A204.1 (cell line): ENCODE measurements around the gene SPEN.
"Not testable (repeated sequence)": the region's sequence is repeated elsewhere in the genome, so short reads cannot be mapped to it uniquely, and the experiment has no call there.

Source experiments
- FAIRE-seq: peaks from 2 replicates; lab custom pipeline; 2012; peaks lifted over from hg19 to GRCh38; lab: Jason Lieb, UNC

The SPEN gene

GRCh38 chr1:15962671-15963362, 115.3 kb downstream of the SPEN start:
- FAIRE-seq, result no peak

- no peak for FAIRE-seq
Observed at GRCh38 chr1:15963363-15963967, 116.0 kb downstream of the SPEN start.

- no peak for FAIRE-seq
Observed at GRCh38 chr1:15963968-15964648, 116.6 kb downstream of the SPEN start.

- FAIRE-seq, result no peak
Observed at GRCh38 chr1:15965228-15965767, 117.8 kb downstream of the SPEN start.

GRCh38 chr1:15966081-15966955, 118.8 kb downstream of the SPEN start:
- no peak for FAIRE-seq

- no peak for FAIRE-seq
Observed at GRCh38 chr1:15966956-15967344, 119.4 kb downstream of the SPEN start.

- FAIRE-seq, result no peak
Observed at GRCh38 chr1:15968172-15968571, 120.7 kb downstream of the SPEN start.

GRCh38 chr1:15969321-15969880, 121.9 kb downstream of the SPEN start:
- no peak for FAIRE-seq

- no peak for FAIRE-seq
Observed at GRCh38 chr1:15970911-15971310, 123.4 kb downstream of the SPEN start.

- FAIRE-seq, result no peak
Observed at GRCh38 chr1:15972409-15972808, 124.9 kb downstream of the SPEN start.

- no peak for FAIRE-seq
Observed at GRCh38 chr1:15973772-15974171, 126.3 kb downstream of the SPEN start.

- no peak for FAIRE-seq
Observed at GRCh38 chr1:15974855-15975254, 127.3 kb downstream of the SPEN start.

GRCh38 chr1:15975358-15975804, 127.9 kb downstream of the SPEN start:
- FAIRE-seq, result no peak

- no peak for FAIRE-seq
Observed at GRCh38 chr1:15975805-15976680, 128.5 kb downstream of the SPEN start, which contains the start of gene ZBTB17. TSS of gene ZBTB17 (minus strand) at chr1:15976101. CDS start at chr1:15948495, 27,606 bp downstream.

GRCh38 chr1:15977947-15978346, 130.4 kb downstream of the SPEN start:
- not testable (repeated sequence) for FAIRE-seq

GRCh38 chr1:15981679-15982078, 134.2 kb downstream of the SPEN start:
- no peak for FAIRE-seq

- FAIRE-seq, result no peak
Observed at GRCh38 chr1:15983275-15983674, 135.8 kb downstream of the SPEN start.

GRCh38 chr1:15985611-15986297, 138.2 kb downstream of the SPEN start:
- FAIRE-seq, result no peak

- FAIRE-seq, result no peak
Observed at GRCh38 chr1:15988856-15989736, 141.6 kb downstream of the SPEN start.
